Measurements from ENCODE around the gene RBP2. TPM values are rescaled to one million over a fixed set of nuclear protein-coding genes. Genes with fewer than 3 reads are reported as not detected.

The RBP2 gene
- total RNA-seq, 4 donors from 2014 or later, result 3.4 TPM; not detected in 3

DNA sequence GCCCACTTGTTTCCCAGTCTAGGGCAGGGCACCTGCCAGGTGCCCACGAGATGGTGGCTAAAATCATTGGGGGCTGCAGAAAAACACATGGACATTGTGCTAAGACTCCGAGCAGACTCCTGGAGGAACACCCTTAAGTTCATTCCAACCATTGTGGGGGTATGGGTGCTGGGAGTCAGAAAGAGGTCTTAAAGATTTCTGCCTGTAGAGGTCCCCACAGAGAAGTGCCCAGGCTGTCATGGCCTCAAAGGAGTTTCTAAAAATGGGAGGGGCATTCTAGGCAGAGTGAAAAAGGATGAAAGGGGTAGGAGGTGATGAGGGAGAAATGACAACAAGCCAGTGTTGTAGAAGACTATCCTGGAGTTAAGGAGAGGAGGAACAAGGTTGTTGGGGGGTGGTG lies 46.1 kb upstream of the RBP2 start:
- no peak overlapping the region for H3K27ac ChIP-seq
- H3K36me3 ChIP-seq, result no peaks in the 10 kb centered on the region
- H3K9me3 ChIP-seq, result no peaks in the 10 kb centered on the region
- TF ChIP-seq POLR2AphosphoS5 (IDR thresholded peaks at IDR 0.05), result no peak
- no peak for TF ChIP-seq POLR2A (IDR thresholded peaks at IDR 0.05)
- no peak for TF ChIP-seq EP300 (IDR thresholded peaks at IDR 0.05; ENCODE audit: low read depth)
- TF ChIP-seq CTCF (IDR thresholded peaks at IDR 0.05), result no peak
- in situ Hi-C loops (cut with MboI; ENCODE audit: low pct_ligation_motif_present in 1 of 4, low pct_unique_long_range_greater_than_20kb in 1 of 4, low sequenced_read_pairs in 3 of 4), result no loop called here
- intact Hi-C loops (cut with DNase I; ENCODE audit: low total_unique reads), result no loop called here
- 32% methylated on average over 2 of the region's 2 CpGs; no CpG with 5 or more reads in 1 of the 2 donors for WGBS, 2 donors (ENCODE audit: low coverage in 1 of 2)
- no peak for DNase-seq
- H3K4me1 ChIP-seq, result no peaks in the 10 kb centered on the region
- H3K4me3 ChIP-seq, result no peak overlapping the region
- H3K27me3 ChIP-seq, result no peaks in the 10 kb centered on the region

- Histone ChIP-seq H3K9me3 (no peaks in the 10 kb centered on the region), H3K27ac (no peak overlapping the region), H3K4me1 (no peaks in the 10 kb centered on the region), H3K27me3 (no peaks in the 10 kb centered on the region), H3K36me3 (no peaks in the 10 kb centered on the region), H3K4me3 (no peak overlapping the region)
- intact Hi-C loops (cut with DNase I; ENCODE audit: low total_unique reads) (no loop called here), in situ Hi-C loops (cut with MboI; ENCODE audit: low pct_ligation_motif_present in 1 of 4, low pct_unique_long_range_greater_than_20kb in 1 of 4, low sequenced_read_pairs in 3 of 4) (no loop called here)
- WGBS, 2 donors (ENCODE audit: low coverage in 1 of 2), result 61% methylated on average over 1 of the region's 1 CpG; no CpG with 5 or more reads in 1 of the 2 donors
- no peak for TF ChIP-seq EP300 (IDR thresholded peaks at IDR 0.05; ENCODE audit: low read depth)
- TF ChIP-seq POLR2A (IDR thresholded peaks at IDR 0.05), result no peak
- DNase-seq, result no peak
Observed at GRCh38 chr3:139521816-139522215, 45.5 kb upstream of the RBP2 start.

- Histone ChIP-seq H3K4me1 (no peaks in the 10 kb centered on the region), H3K4me3 (no peak overlapping the region), H3K27ac (no peak overlapping the region), H3K27me3 (no peaks in the 10 kb centered on the region), H3K36me3 (no peaks in the 10 kb centered on the region), H3K9me3 (no peaks in the 10 kb centered on the region)
- intact Hi-C loops (cut with DNase I; ENCODE audit: low total_unique reads) (no loop called here), in situ Hi-C loops (cut with MboI; ENCODE audit: low pct_ligation_motif_present in 1 of 4, low pct_unique_long_range_greater_than_20kb in 1 of 4, low sequenced_read_pairs in 3 of 4) (no loop called here)
- DNase-seq, result no peak
- TF ChIP-seq CTCF (IDR thresholded peaks at IDR 0.05), result no peak
- TF ChIP-seq EP300 (IDR thresholded peaks at IDR 0.05; ENCODE audit: low read depth), result no peak
- no peak for TF ChIP-seq POLR2AphosphoS5 (IDR thresholded peaks at IDR 0.05)
- TF ChIP-seq POLR2A (IDR thresholded peaks at IDR 0.05), result no peak
- 89 to 90% methylated on average over 3 of the region's 3 CpGs for WGBS, 2 donors (ENCODE audit: low coverage in 1 of 2)
Observed at GRCh38 chr3:139521144-139521543, 44.8 kb upstream of the RBP2 start.

- no peak overlapping the region for H3K4me3 ChIP-seq
- H3K36me3 ChIP-seq, result no peaks in the 10 kb centered on the region
- no peaks in the 10 kb centered on the region for H3K9me3 ChIP-seq
- TF ChIP-seq EP300 (IDR thresholded peaks at IDR 0.05; ENCODE audit: low read depth) (no peak), POLR2A (IDR thresholded peaks at IDR 0.05) (no peak), POLR2AphosphoS5 (IDR thresholded peaks at IDR 0.05) (no peak), CTCF (IDR thresholded peaks at IDR 0.05) (peak in 2 of 5 experiments; percentile 15 to 18)
- H3K27me3 ChIP-seq, result no peaks in the 10 kb centered on the region
- intact Hi-C loops (cut with DNase I; ENCODE audit: low total_unique reads), result no loop called here
- 70 to 73% methylated on average over 2 to 7 of the region's 7 CpGs for WGBS, 2 donors (ENCODE audit: low coverage in 1 of 2)
- in situ Hi-C loops (cut with MboI; ENCODE audit: low pct_ligation_motif_present in 1 of 4, low pct_unique_long_range_greater_than_20kb in 1 of 4, low sequenced_read_pairs in 3 of 4), result no loop called here
- DNase-seq, result peak; percentile 15
- no peaks in the 10 kb centered on the region for H3K4me1 ChIP-seq
- no peak overlapping the region for H3K27ac ChIP-seq
Observed at GRCh38 chr3:139519998-139520737, 43.9 kb upstream of the RBP2 start.
